Subcutaneous abdominal adipose tissue (tissue), 5 donors: ENCODE measurements around the gene LYRM1.

Experiments used
- H3K27ac ChIP-seq: one replicate; pipeline ENCODE4 v1.7.0; 2013; ENCODE audit warnings: low read depth, mild to moderate bottlenecking, inconsistent platforms, low read length, moderate library complexity
- H3K27me3 ChIP-seq, 5 donors: one replicate each; pipeline ENCODE4 v1.7.0; 2013; ENCODE audit warnings: low read length in 5 of 5, inconsistent platforms in 1 of 5; ENCODE audit not compliant: control insufficient read depth in 5 of 5, insufficient read depth in 4 of 5
- H3K36me3 ChIP-seq, 5 donors: one replicate each; pipeline ENCODE4 v1.7.0; 2013; ENCODE audit warnings: low read length in 5 of 5; ENCODE audit not compliant: control insufficient read depth in 5 of 5, insufficient read depth in 5 of 5
- H3K4me1 ChIP-seq, 5 donors: one replicate each; pipeline ENCODE4 v1.7.0; 2013; ENCODE audit warnings: low read length in 5 of 5, mild to moderate bottlenecking in 3 of 5, moderate library complexity in 1 of 5; ENCODE audit not compliant: control insufficient read depth in 5 of 5, insufficient read depth in 5 of 5
- H3K4me3 ChIP-seq, 5 donors: one replicate each; pipeline ENCODE4 v1.7.0; 2013; ENCODE audit warnings: low read length in 5 of 5, low read depth in 1 of 5
- H3K9ac ChIP-seq, 5 donors: one replicate each; pipeline ENCODE4 v1.7.0; 2013; ENCODE audit warnings: low read length in 5 of 5, mild to moderate bottlenecking in 4 of 5, moderate library complexity in 3 of 5
- H3K9me3 ChIP-seq, 5 donors: one replicate each; pipeline ENCODE4 v1.7.0; 2013; ENCODE audit warnings: low read length in 5 of 5; ENCODE audit not compliant: control insufficient read depth in 5 of 5
- donor health status: healthy.
- donor health status: healthy.
- donor health status: healthy.
- donor health status: healthy.
- donor health status: healthy.

The LYRM1 gene

GRCh38 chr16:20906341-20907255, 6.0 kb downstream of the LYRM1 start:
- Histone ChIP-seq H3K27ac (peak overlapping the region; percentile 97), H3K36me3 (no peaks in the 10 kb centered on the region), H3K9ac (peak overlapping the region in 4 of 5 donors; percentile 4 to 70 (median 54)), H3K9me3 (no peaks in the 10 kb centered on the region), H3K4me1 (peaks cover 25 to 93% (median 89%) of the 10 kb centered on the region in 5 donors), H3K27me3 (no peaks in the 10 kb centered on the region), H3K4me3 (peak overlapping the region in 2 of 5 donors; percentile 10 to 24)

- Histone ChIP-seq H3K9me3 (no peaks in the 10 kb centered on the region), H3K36me3 (no peaks in the 10 kb centered on the region), H3K4me3 (no peak overlapping the region), H3K9ac (peak overlapping the region in 4 of 5 donors; percentile 11 to 79 (median 44)), H3K4me1 (peaks cover 25 to 78% (median 70%) of the 10 kb centered on the region in 5 donors), H3K27me3 (no peaks in the 10 kb centered on the region), H3K27ac (peak overlapping the region; percentile 97)
Measured at GRCh38 chr16:20910781-20911321, 10.3 kb downstream of the LYRM1 start.

GRCh38 chr16:20911361-20911760, 10.8 kb downstream of the LYRM1 start:
- peaks cover 25 to 78% (median 70%) of the 10 kb centered on the region in 5 donors for H3K4me1 ChIP-seq
- peak overlapping the region; percentile 97 for H3K27ac ChIP-seq
- no peaks in the 10 kb centered on the region for H3K9me3 ChIP-seq
- no peaks in the 10 kb centered on the region for H3K36me3 ChIP-seq
- no peaks in the 10 kb centered on the region for H3K27me3 ChIP-seq
- peak overlapping the region; percentile 8 to 79 (median 35) for H3K9ac ChIP-seq
- H3K4me3 ChIP-seq = no peak overlapping the region

GRCh38 chr16:20916289-20916688, 15.7 kb downstream of the LYRM1 start:
- Histone ChIP-seq H3K27ac (peak overlapping the region; percentile 86), H3K9me3 (no peaks in the 10 kb centered on the region), H3K27me3 (no peaks in the 10 kb centered on the region), H3K9ac (no peak overlapping the region), H3K36me3 (peaks cover 0 to 2% (median 0%) of the 10 kb centered on the region in 5 donors), H3K4me1 (peaks cover 14 to 66% (median 52%) of the 10 kb centered on the region in 5 donors), H3K4me3 (no peak overlapping the region)

- Histone ChIP-seq H3K27ac (peak overlapping the region; percentile 86), H3K9ac (peak overlapping the region in 1 of 5 donors; percentile 40), H3K9me3 (no peaks in the 10 kb centered on the region), H3K4me3 (no peak overlapping the region), H3K27me3 (no peaks in the 10 kb centered on the region), H3K36me3 (peaks cover 0 to 2% (median 0%) of the 10 kb centered on the region in 5 donors), H3K4me1 (peaks cover 12 to 59% (median 45%) of the 10 kb centered on the region in 5 donors)
Measured at GRCh38 chr16:20916942-20917341, 16.4 kb downstream of the LYRM1 start.

GRCh38 chr16:20918486-20919239, 18.1 kb downstream of the LYRM1 start:
- peak overlapping the region; percentile 86 for H3K27ac ChIP-seq

GRCh38 chr16:20920091-20920490, 19.5 kb downstream of the LYRM1 start:
- Histone ChIP-seq H3K27ac (peak overlapping the region; percentile 85), H3K4me3 (no peak overlapping the region), H3K27me3 (no peaks in the 10 kb centered on the region), H3K4me1 (peaks cover 10 to 49% (median 35%) of the 10 kb centered on the region in 5 donors), H3K9me3 (no peaks in the 10 kb centered on the region), H3K36me3 (peaks cover 0 to 4% (median 2%) of the 10 kb centered on the region in 5 donors), H3K9ac (no peak overlapping the region)

More at GRCh38 chr16:20918486-20919239, 18.1 kb downstream of the LYRM1 start:
- no peaks in the 10 kb centered on the region for H3K27me3 ChIP-seq
- H3K9me3 ChIP-seq = no peaks in the 10 kb centered on the region
- H3K4me3 ChIP-seq = no peak overlapping the region
- H3K4me1 ChIP-seq = peaks cover 12 to 48% (median 37%) of the 10 kb centered on the region in 5 donors
- peak overlapping the region in 1 of 5 donors; percentile 65 for H3K9ac ChIP-seq
- H3K36me3 ChIP-seq = peaks cover 0 to 2% (median 0%) of the 10 kb centered on the region in 5 donors

- Histone ChIP-seq H3K4me1 (peaks cover 7 to 44% (median 30%) of the 10 kb centered on the region in 5 donors), H3K27ac (no peak overlapping the region), H3K27me3 (no peaks in the 10 kb centered on the region), H3K4me3 (no peak overlapping the region), H3K9me3 (no peaks in the 10 kb centered on the region), H3K9ac (no peak overlapping the region), H3K36me3 (peaks cover 0 to 8% (median 4%) of the 10 kb centered on the region in 5 donors)
Measured at GRCh38 chr16:20920799-20921198, 20.2 kb downstream of the LYRM1 start.

GRCh38 chr16:20923876-20924275, 23.3 kb downstream of the LYRM1 start:
- H3K27ac ChIP-seq = peak overlapping the region; percentile 38
- H3K27me3 ChIP-seq = no peaks in the 10 kb centered on the region
- H3K9me3 ChIP-seq = no peaks in the 10 kb centered on the region
- H3K36me3 ChIP-seq = peaks cover 0 to 10% (median 5%) of the 10 kb centered on the region in 5 donors
- peak overlapping the region in 1 of 5 donors; percentile 20 for H3K9ac ChIP-seq
- H3K4me1 ChIP-seq = peaks cover 0 to 15% (median 5%) of the 10 kb centered on the region in 5 donors
- no peak overlapping the region for H3K4me3 ChIP-seq
